A673 (cell line): ENCODE measurements around the gene BBS1. TPM values are rescaled to one million over a fixed set of nuclear protein-coding genes. Genes with fewer than 3 reads are reported as not detected.

Experiments used
- total RNA-seq: library from RNA; stranded (reverse); gene quantifications from 2 replicates; pipeline ENCODE4 v1.2.3, GENCODE V29; 2021

BBS1 gene
- total RNA-seq, 1 experiment from 2014 or later: 40.5 TPM

Other genes with a start within 250 kb of the BBS1 start
- gene RAB1B, start 242.0 kb upstream of the BBS1 start, total RNA-seq: 171 and 186 TPM in 2 replicates
- gene CNIH2, start 232.5 kb upstream of the BBS1 start, total RNA-seq: 11.6 and 13.7 TPM in 2 replicates
- gene YIF1A, start 221.5 kb upstream of the BBS1 start, total RNA-seq: 125 and 128 TPM in 2 replicates
- gene TMEM151A, start 218.7 kb upstream of the BBS1 start, total RNA-seq: 1.5 and 1.7 TPM in 2 replicates
- 97.8 and 111 TPM in 2 replicates for gene CD248, start 193.6 kb upstream of the BBS1 start, total RNA-seq
- gene RIN1, start 174.2 kb upstream of the BBS1 start, total RNA-seq: 4.9 and 6.4 TPM in 2 replicates
- gene BRMS1, start 165.5 kb upstream of the BBS1 start, total RNA-seq: 76.8 and 93.5 TPM in 2 replicates
- 47.1 and 53.6 TPM in 2 replicates for gene B4GAT1, start 163.0 kb upstream of the BBS1 start, total RNA-seq
- gene SLC29A2, start 138.9 kb upstream of the BBS1 start, total RNA-seq: 60.4 and 62.4 TPM in 2 replicates
- not detected in 2 replicates for gene NPAS4, start 89.6 kb upstream of the BBS1 start, total RNA-seq
- gene MRPL11, start 71.8 kb upstream of the BBS1 start, total RNA-seq: 96.5 and 97.9 TPM in 2 replicates
- gene PELI3, start 43.7 kb upstream of the BBS1 start, total RNA-seq: 15.4 and 18.5 TPM in 2 replicates
- gene DPP3, start 30.2 kb upstream of the BBS1 start, total RNA-seq: 83.3 and 93.3 TPM in 2 replicates
- gene ZDHHC24, start 35.4 kb downstream of the BBS1 start, total RNA-seq: 9.7 and 12.2 TPM in 2 replicates
- not detected in 2 replicates for gene ACTN3, start 36.3 kb downstream of the BBS1 start, total RNA-seq
- gene CTSF, start 58.0 kb downstream of the BBS1 start, total RNA-seq: 3.7 and 6.9 TPM in 2 replicates
- gene CCDC87, start 82.4 kb downstream of the BBS1 start, total RNA-seq: 0.90 and 1.1 TPM in 2 replicates
- gene CCS, start 82.5 kb downstream of the BBS1 start, total RNA-seq: 43.8 and 56.8 TPM in 2 replicates
- gene RBM14, start 106.0 kb downstream of the BBS1 start, total RNA-seq: 152 and 162 TPM in 2 replicates
- 238 and 245 TPM in 2 replicates for gene RBM4, start 128.1 kb downstream of the BBS1 start, total RNA-seq
- 35.0 and 40.5 TPM in 2 replicates for gene RBM4B, start 167.3 kb downstream of the BBS1 start, total RNA-seq
- gene SPTBN2, start 218.6 kb downstream of the BBS1 start, total RNA-seq: 21.1 and 34.4 TPM in 2 replicates